ELR (cell line): ENCODE data around the gene ATP6V0B.

Experiments
- DNase-seq: peaks from one replicate; pipeline ENCODE4 v3.0.0-alpha.2; 2015; ENCODE audit warnings: low read depth

The ATP6V0B gene

DNA sequence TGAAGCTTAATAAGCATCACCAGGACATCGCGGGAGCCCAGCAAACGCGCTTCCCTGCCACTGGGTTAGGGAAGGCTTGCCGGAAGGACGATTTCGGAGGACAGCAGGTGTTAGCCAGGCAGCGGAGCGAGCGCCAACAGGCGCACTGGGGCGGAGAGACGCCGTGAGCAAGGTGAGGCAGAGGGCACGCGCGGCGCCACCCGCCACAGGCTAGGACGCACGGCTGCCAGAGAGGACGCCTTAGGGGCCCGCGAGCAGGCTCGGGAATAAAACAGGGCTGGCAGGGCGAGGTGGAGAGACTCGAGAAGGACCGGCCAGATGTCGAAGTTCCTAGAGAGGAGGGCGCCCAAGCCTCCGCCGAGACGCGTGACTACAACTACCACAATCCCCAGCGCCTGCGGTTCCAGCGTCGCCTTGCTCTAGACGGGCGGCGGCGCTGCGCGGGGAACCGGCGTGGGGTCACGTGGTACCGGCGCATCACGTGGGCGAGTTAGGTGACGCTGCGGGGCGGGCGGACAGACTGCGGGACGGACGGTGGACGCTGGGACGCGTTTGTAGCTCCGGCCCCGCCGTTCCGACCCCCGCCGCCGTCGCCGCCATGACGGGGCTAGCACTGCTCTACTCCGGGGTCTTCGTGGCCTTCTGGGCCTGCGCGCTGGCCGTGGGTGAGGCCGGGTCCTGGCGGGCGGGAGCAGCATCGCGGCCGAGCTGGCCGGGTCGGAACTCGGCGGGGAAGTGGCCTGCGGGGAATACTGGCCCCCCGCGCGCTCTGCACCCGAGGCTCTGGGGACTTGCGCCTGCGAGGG is at the start of gene ATP6V0B:
Gene ATP6V0B (plus strand): TSS at position 518 of the 806 bp plus-strand sequence. CDS start 81 bp downstream, at position 599.
- peak; percentile 97 for DNase-seq

DNA sequence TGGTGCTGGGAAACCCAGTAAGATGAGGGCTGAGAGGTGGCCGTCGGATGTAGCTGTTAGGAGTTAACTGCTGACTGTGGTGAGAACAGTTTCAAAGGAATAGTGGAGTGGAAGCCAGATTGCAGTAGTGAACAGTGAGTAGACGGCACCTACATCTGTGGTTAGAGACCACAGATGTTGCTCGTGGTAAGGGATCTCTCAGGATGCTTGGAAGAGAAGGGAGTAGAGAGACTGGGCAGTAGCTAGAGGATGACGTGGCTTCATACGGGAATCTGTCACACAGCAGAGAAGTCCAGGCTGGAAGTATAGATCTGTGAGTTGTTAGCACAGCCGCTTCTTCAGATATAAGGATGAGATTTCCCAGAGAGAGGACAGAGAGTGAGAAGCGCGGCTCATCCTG is 48.9 kb upstream of the ATP6V0B start:
- DNase-seq = no peak

DNA sequence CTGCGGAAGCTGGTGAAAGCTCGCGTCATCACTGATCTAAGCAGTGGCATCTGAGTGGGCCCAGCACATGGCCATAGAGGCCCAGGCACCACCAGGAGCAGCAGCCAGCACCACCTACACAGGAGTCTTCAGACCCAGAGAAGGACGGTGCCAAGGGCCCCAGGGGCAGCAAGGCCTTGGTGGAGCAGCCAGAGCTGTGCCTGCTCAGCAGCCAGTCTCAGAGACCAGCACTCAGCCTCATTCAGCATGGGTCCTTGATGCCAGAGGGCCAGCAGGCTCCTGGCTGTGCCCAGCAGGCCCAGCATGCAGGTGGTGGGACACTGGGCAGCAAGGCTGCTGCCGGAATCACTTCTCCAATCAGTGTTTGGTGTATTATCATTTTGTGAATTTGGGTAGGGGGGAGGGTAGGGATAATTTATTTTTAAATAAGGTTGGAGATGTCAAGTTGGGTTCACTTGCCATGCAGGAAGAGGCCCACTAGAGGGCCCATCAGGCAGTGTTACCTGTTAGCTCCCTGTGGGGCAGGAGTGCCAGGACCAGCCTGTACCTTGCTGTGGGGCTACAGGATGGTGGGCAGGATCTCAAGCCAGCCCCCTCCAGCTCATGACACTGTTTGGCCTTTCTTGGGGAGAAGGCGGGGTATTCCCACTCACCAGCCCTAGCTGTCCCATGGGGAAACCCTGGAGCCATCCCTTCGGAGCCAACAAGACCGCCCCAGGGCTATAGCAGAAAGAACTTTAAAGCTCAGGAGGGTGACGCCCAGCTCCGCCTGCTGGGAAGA is 44.4 kb upstream of the ATP6V0B start:
- no peak for DNase-seq

- DNase-seq = no peak
Observed at GRCh38 chr1:43930949-43931275, 43.8 kb upstream of the ATP6V0B start.

GRCh38 chr1:43931711-43932660 is 42.8 kb upstream of the ATP6V0B start:
- DNase-seq = no peak

- peak; percentile 82 for DNase-seq
Observed at GRCh38 chr1:43932786-43933385, 41.9 kb upstream of the ATP6V0B start.

GRCh38 chr1:43933386-43934100 is 41.2 kb upstream of the ATP6V0B start, which contains the start of gene ARTN:
TSS of gene ARTN (plus strand) at chr1:43933801. CDS start at chr1:43935657, 1,856 bp downstream.
- peak; percentile 39 for DNase-seq

GRCh38 chr1:43934101-43934985 is 40.4 kb upstream of the ATP6V0B start:
- DNase-seq = peak; percentile 76

DNA sequence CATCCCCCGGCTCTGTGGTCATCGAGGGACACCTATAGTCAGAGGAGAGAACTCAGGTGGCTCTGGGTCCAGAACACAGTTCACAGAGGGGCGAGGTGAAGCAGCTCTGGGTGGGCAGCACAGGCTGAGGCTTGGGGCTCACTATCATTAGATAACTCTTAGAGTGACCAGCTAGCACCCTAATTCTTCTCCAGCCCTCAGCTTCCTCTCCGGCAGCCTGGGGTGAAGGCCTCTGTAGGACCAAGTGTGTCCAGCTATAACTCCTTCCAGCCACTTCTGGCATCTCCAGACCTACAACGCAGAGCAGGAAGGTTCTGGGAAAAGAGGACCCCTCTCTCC is 39.8 kb upstream of the ATP6V0B start:
- no peak for DNase-seq

DNA sequence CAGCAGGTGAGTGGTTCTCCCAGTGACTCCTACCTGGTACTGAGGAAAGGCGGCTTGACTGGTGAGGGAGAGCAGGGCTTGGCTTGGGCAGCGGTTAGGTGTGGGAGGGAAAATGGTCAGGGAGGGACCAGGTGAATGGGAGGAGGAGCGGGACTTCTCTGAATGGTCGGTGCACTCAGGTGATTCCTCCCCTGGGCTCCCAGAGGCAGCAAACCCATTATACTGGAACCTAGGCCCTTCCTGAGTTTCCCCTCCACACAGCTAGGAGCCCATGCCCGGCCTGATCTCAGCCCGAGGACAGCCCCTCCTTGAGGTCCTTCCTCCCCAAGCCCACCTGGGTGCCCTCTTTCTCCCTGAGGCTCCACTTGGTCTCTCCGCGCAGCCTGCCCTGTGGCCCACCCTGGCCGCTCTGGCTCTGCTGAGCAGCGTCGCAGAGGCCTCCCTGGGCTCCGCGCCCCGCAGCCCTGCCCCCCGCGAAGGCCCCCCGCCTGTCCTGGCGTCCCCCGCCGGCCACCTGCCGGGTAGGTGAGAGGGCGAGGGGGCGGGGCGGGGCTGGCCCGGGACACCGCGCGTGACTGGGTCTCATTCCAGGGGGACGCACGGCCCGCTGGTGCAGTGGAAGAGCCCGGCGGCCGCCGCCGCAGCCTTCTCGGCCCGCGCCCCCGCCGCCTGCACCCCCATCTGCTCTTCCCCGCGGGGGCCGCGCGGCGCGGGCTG is 38.9 kb upstream of the ATP6V0B start:
- no peak for DNase-seq

- DNase-seq = peak; percentile 44
Observed at GRCh38 chr1:43936431-43937151, 38.2 kb upstream of the ATP6V0B start.

GRCh38 chr1:43937179-43937865 is 37.4 kb upstream of the ATP6V0B start:
- DNase-seq = no peak

DNA sequence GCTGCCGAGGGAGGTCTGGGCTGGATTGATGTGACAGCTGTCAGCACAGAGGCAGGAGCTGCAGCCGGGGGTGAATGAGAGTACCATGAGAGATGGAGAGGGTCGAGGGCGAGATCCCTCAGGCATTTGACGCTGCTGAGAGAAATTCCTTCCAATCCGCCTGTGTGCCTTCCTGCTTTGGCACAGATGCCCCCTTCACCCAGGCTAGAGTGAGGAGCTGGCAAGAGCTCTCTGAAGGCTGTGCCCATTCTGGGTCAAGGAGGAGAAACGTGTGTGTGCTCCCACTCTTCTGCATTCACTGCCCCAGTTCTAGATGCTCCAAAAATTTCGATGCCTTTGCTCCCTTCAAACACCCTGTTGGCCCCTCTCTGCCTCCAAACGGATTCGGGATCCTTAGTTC is 36.4 kb upstream of the ATP6V0B start:
- no peak for DNase-seq

GRCh38 chr1:43938892-43939587 is 35.7 kb upstream of the ATP6V0B start:
- no peak for DNase-seq

DNA sequence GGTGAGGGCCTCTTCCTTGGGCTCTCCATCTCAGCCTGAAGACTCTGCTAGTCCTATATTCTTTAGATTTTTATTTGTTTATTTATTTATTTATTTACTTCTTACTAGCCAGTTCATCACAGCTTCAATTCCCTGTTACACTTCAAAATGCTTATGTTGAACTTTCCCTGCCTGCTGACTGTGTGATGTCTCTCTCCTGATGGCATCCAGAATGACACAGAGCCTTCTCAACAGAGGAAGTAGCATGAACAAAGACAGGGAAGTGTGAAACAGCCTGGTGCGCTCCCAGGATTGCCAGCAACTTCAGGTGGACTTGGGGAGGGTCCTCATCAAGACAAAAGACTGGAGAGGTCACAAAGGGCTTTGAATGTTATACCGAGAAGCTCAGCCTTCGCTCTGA is 32.3 kb upstream of the ATP6V0B start:
- DNase-seq = no peak

GRCh38 chr1:43944860-43945259 is 29.9 kb upstream of the ATP6V0B start:
- no peak for DNase-seq

DNA sequence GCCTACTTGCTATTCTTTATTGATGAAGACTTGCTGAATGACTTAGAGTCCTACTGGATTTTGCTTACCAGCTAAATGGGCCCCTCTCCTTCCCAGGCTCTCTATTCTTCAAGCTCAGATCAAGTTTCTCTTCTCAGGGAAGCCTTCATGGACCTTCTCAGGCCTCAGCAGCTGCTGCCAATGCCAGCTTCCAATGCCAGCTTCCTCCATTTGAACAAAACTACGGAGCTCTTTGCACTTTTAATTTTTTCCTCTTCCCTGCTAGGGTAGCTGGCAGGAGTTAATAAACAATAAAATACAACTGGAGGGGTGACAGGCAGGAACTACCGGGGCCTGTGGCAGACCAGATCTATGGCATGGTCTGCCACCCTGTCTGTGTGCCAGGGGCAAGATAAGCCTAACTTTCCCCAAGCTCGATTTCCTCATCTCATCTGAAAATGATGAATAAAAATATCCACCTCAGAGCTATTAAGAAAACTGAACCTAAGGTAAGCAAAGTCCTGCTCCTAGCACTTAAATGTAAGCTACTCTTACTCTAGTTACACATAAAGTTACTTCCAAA is 29.0 kb upstream of the ATP6V0B start:
- DNase-seq = no peak
